Measurements from ENCODE around the gene MATN4.

- peak in 1 of 6 experiments; percentile 9 for TF ChIP-seq CTCF (IDR thresholded peaks at IDR 0.05)
- TF ChIP-seq POLR2A (IDR thresholded peaks at IDR 0.05): no peak
Observed at GRCh38 chr20:45294003-45294368, 14.1 kb downstream of the MATN4 start.

All from adrenal gland (tissue), 5 donors.